H9 (cell line): ENCODE results near the gene POLR2J2. TPM values are rescaled to one million over a fixed set of nuclear protein-coding genes. Genes with fewer than 3 reads are reported as not detected.
"Not testable (repeated sequence)": the region's sequence is repeated elsewhere in the genome, so short reads cannot be mapped to it uniquely, and the experiment has no call there.

Experiments used
- DNase-seq: peaks from one replicate; pipeline ENCODE4 v3.0.0-alpha.2; 2017
- H2AFZ ChIP-seq: one replicate; pipeline ENCODE4 v1.6.1; 2013; ENCODE audit warnings: mild to moderate bottlenecking, low read length, control low read depth, moderate library complexity
- H2AK5ac ChIP-seq: 2 replicates; pipeline ENCODE4 v1.6.1; 2013; ENCODE audit warnings: low read length, control low read depth, mixed read lengths; ENCODE audit not compliant: insufficient read length
- H2BK120ac ChIP-seq: one replicate; pipeline ENCODE4 v1.6.1; 2013; ENCODE audit warnings: low read depth, mild to moderate bottlenecking, low read length, control low read depth, inconsistent platforms; ENCODE audit not compliant: poor library complexity, severe bottlenecking
- H2BK12ac ChIP-seq: 2 replicates; pipeline ENCODE4 v1.6.1; 2013; ENCODE audit warnings: low read length, control low read depth, mixed read lengths, low read depth; ENCODE audit not compliant: insufficient read length
- H2BK15ac ChIP-seq: 2 replicates; pipeline ENCODE4 v1.6.1; 2013; ENCODE audit warnings: low read depth, low read length, control low read depth
- H2BK20ac ChIP-seq: one replicate; pipeline ENCODE4 v1.6.1; 2013; ENCODE audit warnings: low read depth, mild to moderate bottlenecking, low read length, control low read depth, inconsistent platforms; ENCODE audit not compliant: poor library complexity, severe bottlenecking
- H2BK5ac ChIP-seq: 2 replicates; pipeline ENCODE4 v1.6.1; 2013; ENCODE audit warnings: low read length, control low read depth, mixed read lengths; ENCODE audit not compliant: insufficient read length
- H3K14ac ChIP-seq: 2 replicates; pipeline ENCODE4 v1.6.1; 2013; ENCODE audit warnings: low read length, control low read depth; ENCODE audit not compliant: insufficient read depth
- H3K18ac ChIP-seq: 2 replicates; pipeline ENCODE4 v1.6.1; 2013; ENCODE audit warnings: low read depth, mild to moderate bottlenecking, mixed read lengths, low read length, control low read depth; ENCODE audit not compliant: insufficient read length
- H3K23ac ChIP-seq: 2 replicates; pipeline ENCODE4 v1.6.1; 2013; ENCODE audit warnings: low read length, control low read depth, mixed read lengths, low read depth; ENCODE audit not compliant: insufficient read length
- H3K23me2 ChIP-seq: 2 replicates; pipeline ENCODE4 v1.6.1; 2013; ENCODE audit warnings: low read depth, mild to moderate bottlenecking, mixed read lengths, low read length, control low read depth; ENCODE audit not compliant: insufficient read length, poor library complexity, severe bottlenecking
- H3K27ac ChIP-seq: 2 replicates; pipeline ENCODE4 v1.5.1; 2013; ENCODE audit warnings: low read length, control low read depth, mixed read lengths, low read depth; ENCODE audit not compliant: insufficient read length
- H3K27me3 ChIP-seq: 2 replicates; pipeline ENCODE4 v1.6.1; 2013; ENCODE audit warnings: low read length, control low read depth, inconsistent platforms; ENCODE audit not compliant: insufficient read depth
- H3K4ac ChIP-seq: 2 replicates; pipeline ENCODE4 v1.6.1; 2013; ENCODE audit warnings: low read depth, mild to moderate bottlenecking, control low read depth, inconsistent platforms, low read length, moderate library complexity
- H3K4me1 ChIP-seq: 2 replicates; pipeline ENCODE4 v1.6.1; 2013; ENCODE audit warnings: low read length, control low read depth, inconsistent platforms; ENCODE audit not compliant: insufficient read depth
- H3K4me2 ChIP-seq: 2 replicates; pipeline ENCODE4 v1.6.1; 2013; ENCODE audit warnings: low read length, control low read depth, mixed read lengths; ENCODE audit not compliant: insufficient read length, insufficient read depth
- H3K56ac ChIP-seq: 2 replicates; pipeline ENCODE4 v1.6.1; 2013; ENCODE audit warnings: low read depth, mild to moderate bottlenecking, mixed read lengths, low read length, control low read depth; ENCODE audit not compliant: insufficient read length
- H3K79me1 ChIP-seq: 2 replicates; pipeline ENCODE4 v1.6.1; 2013; ENCODE audit warnings: low read depth, mild to moderate bottlenecking, moderate library complexity, low read length, control low read depth, inconsistent platforms; ENCODE audit not compliant: insufficient read depth, poor library complexity, severe bottlenecking
- H3K79me2 ChIP-seq: 2 replicates; pipeline ENCODE4 v1.6.1; 2013; ENCODE audit warnings: low read length, control low read depth, inconsistent platforms; ENCODE audit not compliant: insufficient read depth
- H3K9ac ChIP-seq: 2 replicates; pipeline ENCODE4 v1.6.1; 2013; ENCODE audit warnings: low read length, control low read depth, mixed read lengths; ENCODE audit not compliant: insufficient read length; ENCODE audit errors: extremely low read depth
- H3K9me3 ChIP-seq: one replicate; pipeline ENCODE4 v1.6.1; 2013; ENCODE audit warnings: low read depth, low read length, inconsistent platforms; ENCODE audit not compliant: control insufficient read depth
- H3T11ph ChIP-seq: one replicate; pipeline ENCODE4 v1.6.1; 2013; ENCODE audit warnings: mild to moderate bottlenecking, low read length, control low read depth, inconsistent platforms
- H4K20me1 ChIP-seq: one replicate; pipeline ENCODE4 v1.6.1; 2013; ENCODE audit not compliant: control insufficient read depth, insufficient read length, insufficient read depth
- H4K5ac ChIP-seq: 2 replicates; pipeline ENCODE4 v1.6.1; 2013; ENCODE audit warnings: low read depth, mild to moderate bottlenecking, mixed read lengths, low read length, control low read depth; ENCODE audit not compliant: insufficient read length
- H4K8ac ChIP-seq: replicated peaks from 2 replicates; pipeline ENCODE4 v1.6.1; 2013; ENCODE audit warnings: low read length, control low read depth, mixed read lengths, low read depth; ENCODE audit not compliant: insufficient read length
- H4K91ac ChIP-seq: 2 replicates; pipeline ENCODE4 v1.6.1; 2013; ENCODE audit warnings: low read depth, mild to moderate bottlenecking, moderate library complexity, mixed read lengths, low read length, control low read depth; ENCODE audit not compliant: insufficient read length
- H3K27ac Mint-ChIP-seq, 3 experiments: 2 replicates in 2 of 3; 3 replicates in 1 of 3; pipeline ENCODE4 v1.8.0; 2020 to 2021; ENCODE audit warnings: mixed read lengths in 3 of 3, mild to moderate bottlenecking in 1 of 3, moderate library complexity in 1 of 3
- H3K27me3 Mint-ChIP-seq: 2 replicates; pipeline ENCODE4 v1.8.0; 2021; ENCODE audit warnings: low read depth, mild to moderate bottlenecking, moderate library complexity, mixed read lengths
- H3K36me3 Mint-ChIP-seq, 3 experiments: 2 replicates in 2 of 3; 3 replicates in 1 of 3; pipeline ENCODE4 v1.8.0; 2020 to 2021; ENCODE audit warnings: low read depth in 3 of 3, mixed read lengths in 3 of 3; ENCODE audit not compliant: insufficient read depth in 1 of 3
- H3K4me1 Mint-ChIP-seq, 2 experiments: 2 replicates each; pipeline ENCODE4 v1.8.0; 2020; ENCODE audit warnings: mixed read lengths in 2 of 2
- H3K4me3 Mint-ChIP-seq, 2 experiments: 2 replicates in 1 of 2; 3 replicates in 1 of 2; pipeline ENCODE4 v1.8.0; 2020 to 2021; ENCODE audit warnings: mild to moderate bottlenecking in 2 of 2, mixed read lengths in 2 of 2, moderate library complexity in 1 of 2
- H3K9me3 Mint-ChIP-seq, 2 experiments: 2 replicates in 1 of 2; 3 replicates in 1 of 2; pipeline ENCODE4 v1.8.0; 2020; ENCODE audit warnings: mild to moderate bottlenecking in 2 of 2, mixed read lengths in 2 of 2, moderate library complexity in 1 of 2
- WGBS: extraction: QIAGEN DNeasy Blood & Tissue Kit; methylation state at CpG from one replicate; pipeline ENCODE4 v1.1.7; 2013; ENCODE audit warnings: missing lambda C conversion rate, low lambda C conversion rate, mixed read lengths; ENCODE audit not compliant: insufficient read length; ENCODE audit errors: extremely low coverage; 5-methylcytosine and 5-hydroxymethylcytosine counted together
- total RNA-seq: library from RNA; stranded (reverse); gene quantifications from 2 replicates; pipeline ENCODE4 v1.2.1, GENCODE V29; 2021

POLR2J2 gene
- total RNA-seq, 1 experiment from 2014 or later, result 3.6 TPM

DNA sequence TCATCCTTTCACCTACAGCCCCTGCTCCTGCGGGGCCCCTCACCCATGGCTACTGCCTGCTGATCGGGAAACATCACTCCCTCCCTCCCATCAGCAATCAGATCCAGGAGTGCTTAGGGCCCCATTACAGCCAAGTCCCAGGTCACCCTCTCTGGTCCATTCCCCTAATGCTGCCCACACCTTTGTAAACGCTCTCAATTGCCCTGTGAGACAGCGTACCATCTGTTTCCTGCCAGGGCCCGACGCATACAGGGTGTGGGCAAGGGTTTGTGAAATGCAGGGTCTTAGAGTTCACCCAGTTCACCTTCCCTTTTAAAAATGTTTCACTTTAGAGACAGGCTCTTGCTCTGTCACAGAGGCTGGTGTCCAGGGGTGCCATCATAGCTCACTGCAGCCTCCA is 37.2 kb downstream of the POLR2J2 start:
- H4K5ac ChIP-seq, H3K4me2 ChIP-seq, H3K14ac ChIP-seq, H3K27me3 Mint-ChIP-seq, H2BK15ac ChIP-seq, H3K27me3 ChIP-seq, H3K27ac Mint-ChIP-seq, H3T11ph ChIP-seq, H3K23ac ChIP-seq, H3K4me1 Mint-ChIP-seq, H3K4me3 Mint-ChIP-seq, H3K36me3 Mint-ChIP-seq, H3K4ac ChIP-seq, H3K79me1 ChIP-seq, H4K20me1 ChIP-seq, H4K8ac ChIP-seq, H3K27ac ChIP-seq, H2BK5ac ChIP-seq, H3K18ac ChIP-seq, H3K79me2 ChIP-seq, H2BK120ac ChIP-seq, H3K9me3 Mint-ChIP-seq, H2BK12ac ChIP-seq, H3K9me3 ChIP-seq, DNase-seq, H3K56ac ChIP-seq, H3K4me1 ChIP-seq, H2AFZ ChIP-seq, H3K9ac ChIP-seq, H3K23me2 ChIP-seq, H2BK20ac ChIP-seq, H4K91ac ChIP-seq, H2AK5ac ChIP-seq: not testable (repeated sequence)
- no CpG with 5 or more reads among the region's 6 CpGs for WGBS

DNA sequence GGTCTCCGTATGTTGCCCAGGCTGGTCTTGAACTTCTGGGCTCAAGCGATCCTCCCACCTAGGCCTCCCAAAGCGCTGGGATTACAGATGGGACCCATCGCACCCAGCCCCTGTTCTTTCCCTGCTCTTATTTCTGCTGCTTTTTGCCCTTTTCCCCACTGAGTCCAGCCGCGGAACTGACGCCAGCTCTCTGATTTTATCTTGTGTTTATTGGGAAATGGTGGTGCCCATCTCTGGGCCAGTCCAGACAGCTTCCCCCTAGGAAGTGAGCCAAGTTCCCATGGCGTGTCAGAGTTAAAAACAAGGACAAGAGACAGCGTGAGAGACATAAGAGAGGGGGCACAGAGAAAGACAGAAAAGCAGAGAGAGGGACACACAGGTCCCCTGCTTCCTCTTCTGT is 40.8 kb downstream of the POLR2J2 start:
- H2AK5ac ChIP-seq, H3K79me2 ChIP-seq, H3K9me3 ChIP-seq, H3K36me3 Mint-ChIP-seq, H2BK20ac ChIP-seq, H3K79me1 ChIP-seq, H3K9me3 Mint-ChIP-seq, H3K4me2 ChIP-seq, H4K5ac ChIP-seq, H3K27ac Mint-ChIP-seq, DNase-seq, H3K23ac ChIP-seq, H2AFZ ChIP-seq, H3K4me3 Mint-ChIP-seq, H4K91ac ChIP-seq, H3T11ph ChIP-seq, H2BK12ac ChIP-seq, H2BK120ac ChIP-seq, H3K4me1 ChIP-seq, H3K18ac ChIP-seq, H3K27me3 ChIP-seq, H2BK5ac ChIP-seq, H3K4ac ChIP-seq, H3K27ac ChIP-seq, H3K23me2 ChIP-seq, H4K8ac ChIP-seq, H4K20me1 ChIP-seq, H3K9ac ChIP-seq, H2BK15ac ChIP-seq, H3K27me3 Mint-ChIP-seq, H3K14ac ChIP-seq, H3K4me1 Mint-ChIP-seq, H3K56ac ChIP-seq: not testable (repeated sequence)
- WGBS, result no CpG with 5 or more reads among the region's 9 CpGs
